Activated CD4-positive, alpha-beta T cell treated with anti-CD3 and anti-CD28 coated beads, Interleukin-2, Interleukin-4, amounts not matched to agents 100 ng/mL and 50 ng/mL, durations not matched to agents 16 hours and 8 hours (primary cell): ENCODE data around the gene ZNF98.

ENCODE experiments used
- DNase-seq: peaks from one replicate; pipeline ENCODE4 v3.0.0-alpha.2; 2020; ENCODE audit warnings: low spot score

The ZNF98 gene

GRCh38 chr19:22422211-22422610 is at the start of gene ZNF98:
ZNF98 (minus strand) TSS chr19:22422346; CDS start chr19:22422224, 122 bp downstream.
- no peak for DNase-seq

DNA sequence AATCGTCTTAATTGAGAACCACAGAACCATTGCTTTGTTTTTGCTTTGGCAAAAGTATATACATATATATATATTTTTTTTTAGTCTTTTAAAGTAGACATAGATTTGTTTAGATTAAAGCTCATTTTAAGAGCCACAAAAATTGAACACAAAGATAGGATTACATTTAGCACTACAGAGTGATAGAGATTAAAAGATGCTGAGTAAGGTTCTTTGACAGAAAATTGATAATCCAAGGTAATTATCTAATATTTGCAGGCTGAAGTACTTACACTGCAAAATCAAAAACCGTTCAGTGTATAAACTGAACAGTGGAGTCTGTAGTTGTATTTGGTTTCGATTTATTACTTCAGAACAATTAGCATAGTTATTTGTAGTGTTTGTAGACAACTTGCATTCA is 24.5 kb upstream of the ZNF98 start:
- DNase-seq, result no peak

DNA sequence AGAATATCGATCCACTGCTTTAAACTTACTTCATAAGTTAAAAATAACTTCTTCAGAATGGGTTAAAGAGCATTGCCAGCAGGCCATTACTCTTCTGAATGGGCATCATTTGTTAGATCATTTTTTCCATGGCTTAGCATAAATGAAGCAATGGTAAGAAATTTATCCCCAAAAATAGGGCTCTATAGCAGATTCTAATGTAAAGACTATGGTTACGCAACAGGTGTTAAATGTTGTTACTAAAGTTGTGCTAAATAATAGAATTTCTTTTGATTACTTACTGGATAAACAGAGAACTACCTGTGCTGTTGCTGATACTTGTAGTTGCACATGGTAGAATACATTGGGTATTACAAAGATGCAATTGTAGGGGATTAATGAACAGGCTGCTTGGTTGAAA is 15.9 kb upstream of the ZNF98 start:
- no peak for DNase-seq

DNA sequence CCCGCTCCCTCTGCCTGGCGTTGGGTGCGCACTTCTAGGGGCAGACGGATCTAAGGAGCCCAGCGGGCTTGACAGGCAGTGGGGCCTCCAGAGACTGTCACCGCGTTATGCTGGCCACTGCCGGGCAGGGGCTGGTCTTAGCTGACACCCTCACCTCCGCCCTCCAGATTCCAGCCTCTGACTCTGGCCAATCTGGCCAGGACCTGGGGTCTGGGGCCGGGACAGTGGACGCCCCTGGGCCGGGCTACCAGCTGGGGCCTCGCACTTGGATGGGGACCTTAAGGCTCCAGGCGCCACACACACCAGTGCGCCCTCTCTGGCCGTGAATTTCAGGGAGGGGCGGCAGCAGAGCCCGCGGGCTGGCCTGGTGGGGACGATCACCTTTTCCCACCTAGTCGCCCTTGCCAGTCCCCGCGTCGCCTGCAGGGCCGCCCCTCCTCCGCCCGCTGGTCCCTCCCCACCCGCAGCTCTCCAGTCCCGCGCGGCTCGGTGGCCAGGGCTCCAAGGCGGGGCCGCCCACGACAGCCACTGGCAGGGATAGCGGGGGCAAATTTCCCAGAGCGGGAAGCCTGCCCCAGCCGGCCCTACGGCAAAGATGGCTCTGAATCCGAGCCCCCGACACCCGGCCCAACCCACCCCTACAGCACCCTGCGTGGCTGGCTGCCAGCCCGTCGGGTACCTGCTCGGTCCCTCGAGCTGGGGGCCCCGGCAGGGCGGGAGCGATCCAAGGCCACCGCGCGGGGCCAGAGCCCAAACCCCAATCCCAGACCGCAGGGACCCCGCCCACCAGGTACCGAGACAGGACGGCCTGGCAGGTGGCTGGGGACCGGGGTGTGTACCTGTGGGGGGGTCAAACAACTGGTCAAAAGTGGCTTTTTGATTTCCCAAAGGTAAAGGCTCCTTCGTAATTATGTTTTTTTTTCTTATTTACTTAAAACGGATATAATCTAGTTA is 6.1 kb upstream of the ZNF98 start:
- no peak for DNase-seq

- no peak for DNase-seq
These were observed 5.4 kb upstream of the ZNF98 start for GRCh38 chr19:22427547-22427946.

- DNase-seq, result no peak
These were observed 4.8 kb upstream of the ZNF98 start for GRCh38 chr19:22426901-22427300.

DNA sequence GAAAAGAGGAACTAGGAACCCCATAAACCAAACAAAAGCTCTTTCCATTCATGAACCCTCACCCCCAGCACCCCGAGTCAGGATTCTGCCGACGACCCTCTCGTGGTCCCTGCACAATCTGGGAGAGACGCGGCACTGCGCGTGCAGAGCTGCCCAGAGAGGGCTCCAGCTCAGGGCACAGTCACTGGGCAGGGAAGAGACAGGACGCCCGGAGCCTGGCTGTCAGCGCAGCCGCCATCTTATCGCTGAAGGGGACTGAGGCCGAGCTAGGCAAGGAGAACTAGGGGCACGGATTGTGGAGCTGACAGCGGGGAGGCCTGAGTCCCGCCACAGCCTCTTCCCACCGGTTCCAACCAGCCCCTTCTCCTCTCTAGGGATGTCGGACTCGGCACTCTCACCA is 349 bp downstream of the ZNF98 start:
- no peak for DNase-seq

DNA sequence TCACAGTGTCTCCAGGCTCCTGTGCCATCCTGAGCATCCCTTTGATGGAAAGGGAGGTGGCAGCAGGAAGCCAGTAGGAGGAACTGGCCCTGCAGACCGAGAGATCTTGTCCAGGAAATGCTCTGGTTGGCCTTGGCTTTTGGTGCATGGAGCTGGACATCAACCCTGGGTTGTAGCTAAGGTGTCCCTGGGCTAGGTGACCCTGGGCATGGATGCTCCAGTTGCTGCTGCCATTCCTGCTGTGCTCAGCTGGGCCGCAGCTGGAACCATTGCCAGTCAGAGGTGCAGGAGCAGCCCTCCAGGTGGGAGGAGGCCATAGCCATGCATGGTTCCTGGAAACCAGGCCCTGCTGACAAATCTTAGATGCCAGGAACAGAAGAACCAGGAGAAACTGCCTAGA is 67.5 kb downstream of the ZNF98 start:
- no peak for DNase-seq
